ENCODE results near the gene KCTD7. TPM values are rescaled to one million over a fixed set of nuclear protein-coding genes. Genes with fewer than 3 reads are reported as not detected.

The KCTD7 gene
- total and polyA plus RNA-seq, 2 of the 13 experiments (the other 11 are each of a cell fraction or from before 2014, with no cell fraction given): 7.3 to 13.5 TPM

- TF ChIP-seq ZNF589 (CRISPR knock-in tag; conservative IDR thresholded peaks at IDR 0.05) (peak; percentile 88), KLF15 (CRISPR knock-in tag; IDR thresholded peaks at IDR 0.05; ENCODE audit: borderline replicate concordance) (no peak), LCORL (IDR thresholded peaks at IDR 0.05) (no peak), LCORL (CRISPR knock-in tag; IDR thresholded peaks at IDR 0.05) (no peak), HDAC6 (IDR thresholded peaks at IDR 0.05; ENCODE audit: low read depth, low read length) (no peak), ZNF264 (CRISPR knock-in tag; IDR thresholded peaks at IDR 0.05) (peak; percentile 69; the same call in 1 of the 2 replicates), ZNF883 (CRISPR knock-in tag; IDR thresholded peaks at IDR 0.05; ENCODE audit: not compliant biosample characterization) (peak; percentile 50), ZMYM2 (CRISPR knock-in tag; IDR thresholded peaks at IDR 0.05) (peak; percentile 66; the same call in 1 of the 2 replicates), FOXP4 (CRISPR knock-in tag; IDR thresholded peaks at IDR 0.05) (0 out of 2 replicates have a peak, but pooled peaks have one; percentile 13), ZNF180 (CRISPR knock-in tag; IDR thresholded peaks at IDR 0.05; ENCODE audit: borderline replicate concordance, low read depth) (no peak), KAT2B (IDR thresholded peaks at IDR 0.05; ENCODE audit: borderline replicate concordance, low read depth, low read length) (no peak), RARA (CRISPR knock-in tag; IDR thresholded peaks at IDR 0.05) (no peak), STAT5B (CRISPR knock-in tag; IDR thresholded peaks at IDR 0.05) (peak; percentile 42; the same call in 1 of the 2 replicates), CREB3 (CRISPR knock-in tag; IDR thresholded peaks at IDR 0.05) (no peak; the same call in 1 of the 2 replicates), ZNF274 (CRISPR knock-in tag; IDR thresholded peaks at IDR 0.05) (peak; percentile 55; the same call in 1 of the 2 replicates), TFAP4 (IDR thresholded peaks at IDR 0.05; ENCODE audit: borderline replicate concordance, low read depth) (no peak), TSC22D2 (CRISPR knock-in tag; IDR thresholded peaks at IDR 0.05; ENCODE audit: borderline replicate concordance) (no peak), SNAPC4 (CRISPR knock-in tag; IDR thresholded peaks at IDR 0.05) (no peak), CC2D1A (CRISPR knock-in tag; IDR thresholded peaks at IDR 0.05) (no peak), TCF7L2 (IDR thresholded peaks at IDR 0.05; ENCODE audit: low read depth, low read length) (no peak), HOXA3 (CRISPR knock-in tag; IDR thresholded peaks at IDR 0.05) (peak; percentile 97), MLLT10 (CRISPR knock-in tag; IDR thresholded peaks at IDR 0.05) (no peak)
Observed at GRCh38 chr7:66681491-66682349, 53.0 kb downstream of the KCTD7 start (continued).

Data from HepG2 (cell line).